Measurements from ENCODE around the gene SIGLEC5.
A peak's percentile ranks its signal among the peaks of the same experiment; 100 is the strongest.
"Not testable (repeated sequence)": the region's sequence is repeated elsewhere in the genome, so short reads cannot be mapped to it uniquely, and the experiment has no call there.

Gene SIGLEC5

GRCh38 chr19:51630315-51630714, at the start of gene SIGLEC5:
SIGLEC5 (minus strand) TSS chr19:51630401; CDS start chr19:51630335, 66 bp downstream.
- DNase-seq (ENCODE audit: low read depth in 2 of 2): not testable (repeated sequence)

- DNase-seq (ENCODE audit: low read depth in 2 of 2): no peak
Measured at GRCh38 chr19:51676566-51677083, 46.4 kb upstream of the SIGLEC5 start.

- DNase-seq (ENCODE audit: low read depth in 2 of 2): not testable (repeated sequence)
Measured at GRCh38 chr19:51675911-51676565, 45.8 kb upstream of the SIGLEC5 start.

- DNase-seq (ENCODE audit: low read depth in 2 of 2): no peak
Measured at GRCh38 chr19:51668216-51668615, 38.0 kb upstream of the SIGLEC5 start.

GRCh38 chr19:51664997-51665396, 34.8 kb upstream of the SIGLEC5 start:
- DNase-seq (ENCODE audit: low read depth in 2 of 2): no peak

- no peak for DNase-seq (ENCODE audit: low read depth in 2 of 2)
Measured at GRCh38 chr19:51664131-51664530, 33.9 kb upstream of the SIGLEC5 start.

- no peak for DNase-seq (ENCODE audit: low read depth in 2 of 2)
Measured at GRCh38 chr19:51663650-51664049, 33.4 kb upstream of the SIGLEC5 start.

GRCh38 chr19:51660975-51661600, 30.9 kb upstream of the SIGLEC5 start:
- DNase-seq (ENCODE audit: low read depth in 2 of 2): peak; percentile 57 to 62

- DNase-seq (ENCODE audit: low read depth in 2 of 2): no peak
Measured at GRCh38 chr19:51654783-51655182, 24.6 kb upstream of the SIGLEC5 start.

- DNase-seq (ENCODE audit: low read depth in 2 of 2): no peak
Measured at GRCh38 chr19:51653162-51653561, 23.0 kb upstream of the SIGLEC5 start.

GRCh38 chr19:51652266-51652665, 22.1 kb upstream of the SIGLEC5 start:
- no peak for DNase-seq (ENCODE audit: low read depth in 2 of 2)

- no peak for DNase-seq (ENCODE audit: low read depth in 2 of 2)
Measured at GRCh38 chr19:51651216-51651846, 21.1 kb upstream of the SIGLEC5 start.

GRCh38 chr19:51647318-51647717, 17.1 kb upstream of the SIGLEC5 start:
- DNase-seq (ENCODE audit: low read depth in 2 of 2): no peak

GRCh38 chr19:51646730-51647129, 16.5 kb upstream of the SIGLEC5 start, which contains the start of gene SIGLEC14:
SIGLEC14 (minus strand) TSS chr19:51646825; CDS start chr19:51646759, 66 bp downstream.
- not testable (repeated sequence) for DNase-seq (ENCODE audit: low read depth in 2 of 2)

GRCh38 chr19:51644636-51645271, 14.6 kb upstream of the SIGLEC5 start:
- DNase-seq (ENCODE audit: low read depth in 2 of 2): no peak

- no peak for DNase-seq (ENCODE audit: low read depth in 2 of 2)
Measured at GRCh38 chr19:51641648-51642047, 11.4 kb upstream of the SIGLEC5 start.

GRCh38 chr19:51640386-51640785, 10.2 kb upstream of the SIGLEC5 start:
- no peak for DNase-seq (ENCODE audit: low read depth in 2 of 2)

GRCh38 chr19:51639916-51640315, 9.7 kb upstream of the SIGLEC5 start:
- no peak for DNase-seq (ENCODE audit: low read depth in 2 of 2)

- no peak for DNase-seq (ENCODE audit: low read depth in 2 of 2)
Measured at GRCh38 chr19:51637362-51637978, 7.3 kb upstream of the SIGLEC5 start.

- DNase-seq (ENCODE audit: low read depth in 2 of 2): no peak
Measured at GRCh38 chr19:51632126-51632525, 1.9 kb upstream of the SIGLEC5 start.

GRCh38 chr19:51628153-51628939, 1.9 kb downstream of the SIGLEC5 start:
- DNase-seq (ENCODE audit: low read depth in 2 of 2): no peak

Measured in activated CD4-positive, alpha-beta T cell treated with anti-CD3 and anti-CD28 coated beads for 24 hours (primary cell).